HUDEP-2 (cell line): ENCODE measurements around the gene ATXN8OS.
"Not testable (repeated sequence)": the region's sequence is repeated elsewhere in the genome, so short reads cannot be mapped to it uniquely, and the experiment has no call there.

Experiments used
- DNase-seq, 76 experiments: peaks; one replicate each; lab custom pipeline; 2025; ENCODE audit not compliant: unreplicated experiment in 76 of 76; lab: John Stamatoyannopoulos, UW

The ATXN8OS gene

GRCh38 chr13:70107498-70108281, at the start of gene ATXN8OS:
ATXN8OS (plus strand) TSS chr13:70107826.
- DNase-seq = no peak

GRCh38 chr13:70080012-70080411, 27.6 kb upstream of the ATXN8OS start:
- DNase-seq = no peak

GRCh38 chr13:70087247-70087646, 20.4 kb upstream of the ATXN8OS start:
- DNase-seq = no peak

- DNase-seq = no peak
Measured at GRCh38 chr13:70088926-70089325, 18.7 kb upstream of the ATXN8OS start.

GRCh38 chr13:70090036-70090723, 17.4 kb upstream of the ATXN8OS start:
- DNase-seq = no peak

- DNase-seq = peak in 1 of 76 experiments; percentile 5
Measured at GRCh38 chr13:70098669-70099068, 9.0 kb upstream of the ATXN8OS start.

- DNase-seq = no peak
Measured at GRCh38 chr13:70104481-70104880, 3.1 kb upstream of the ATXN8OS start.

- no peak for DNase-seq
Measured at GRCh38 chr13:70107125-70107497, 515 bp upstream of the ATXN8OS start.

- DNase-seq = no peak
Measured at GRCh38 chr13:70108356-70109105, 905 bp downstream of the ATXN8OS start, which contains the start of gene KLHL1. KLHL1 (minus strand) TSS chr13:70108452; CDS start chr13:70107699, 753 bp downstream.

GRCh38 chr13:70117338-70117905, 9.8 kb downstream of the ATXN8OS start:
- DNase-seq = no peak

GRCh38 chr13:70125693-70126092, 18.1 kb downstream of the ATXN8OS start:
- DNase-seq = no peak

- no peak for DNase-seq
Measured at GRCh38 chr13:70128098-70128497, 20.5 kb downstream of the ATXN8OS start.

GRCh38 chr13:70142658-70143057, 35.0 kb downstream of the ATXN8OS start:
- not testable (repeated sequence) for DNase-seq

- no peak for DNase-seq
Measured at GRCh38 chr13:70162141-70162540, 54.5 kb downstream of the ATXN8OS start.

GRCh38 chr13:70170689-70171088, 63.1 kb downstream of the ATXN8OS start:
- DNase-seq = no peak

- no peak for DNase-seq
Measured at GRCh38 chr13:70171151-70171550, 63.5 kb downstream of the ATXN8OS start.

GRCh38 chr13:70172946-70173597, 65.4 kb downstream of the ATXN8OS start:
- DNase-seq = no peak

GRCh38 chr13:70173598-70173959, 66.0 kb downstream of the ATXN8OS start:
- DNase-seq = no peak

- DNase-seq = no peak
Measured at GRCh38 chr13:70178346-70178745, 70.7 kb downstream of the ATXN8OS start.
